Upper lobe of right lung (tissue), 1 donor: ENCODE data around the gene UNC5C. TPM values are rescaled to one million over a fixed set of nuclear protein-coding genes. Genes with fewer than 3 reads are reported as not detected.
A peak's percentile ranks its signal among the peaks of the same experiment; 100 is the strongest.

Experiments used
- ATAC-seq: fragments of 200-7000 bp; cut with Tn5 transposase; one replicate; pipeline ENCODE4 v1.9.1; 2020; ENCODE audit warnings: mild to moderate bottlenecking, moderate library complexity
- DNase-seq: peaks from one replicate; pipeline ENCODE4 v3.0.0-alpha.2; 2020
- H3K27ac ChIP-seq: fragments of 200-600 bp; one replicate; pipeline ENCODE4 v1.8.0; 2022
- H3K27me3 ChIP-seq: fragments of 200-600 bp; one replicate; pipeline ENCODE4 v1.8.0; 2022; ENCODE audit warnings: mild to moderate bottlenecking
- H3K36me3 ChIP-seq: fragments of 200-600 bp; one replicate; pipeline ENCODE4 v1.8.0; 2022
- H3K4me1 ChIP-seq: fragments of 200-600 bp; one replicate; pipeline ENCODE4 v1.8.0; 2022
- H3K4me3 ChIP-seq: fragments of 200-600 bp; one replicate; pipeline ENCODE4 v1.8.0; 2022; ENCODE audit warnings: mild to moderate bottlenecking
- H3K9me3 ChIP-seq: fragments of 200-600 bp; one replicate; pipeline ENCODE4 v1.8.0; 2022
- CTCF ChIP-seq: fragments of 200-600 bp; IDR thresholded peaks from one replicate; pipeline ENCODE4 v1.8.0; 2022; ENCODE audit warnings: antibody characterized with exemption
- intact Hi-C: fragments of 100-400 bp; cut with DNase I; formaldehyde crosslinking; loops from one replicate; pipeline ENCODE4 v1.11.0; 2022
- total RNA-seq: library from RNA; stranded (reverse); fragmentation: NEBNext Ultra II Directional; extraction: Animal tissue kit (Norgen Biotek cat#: 25700); gene quantifications from one replicate; pipeline ENCODE4 v1.2.1, GENCODE V29; 2021
- donor health status: DM: no; HTN: yes; CAD: no; lungs with severe emphysema.

UNC5C gene
- total RNA-seq, 1 donor from 2014 or later: 6.7 TPM

DNA sequence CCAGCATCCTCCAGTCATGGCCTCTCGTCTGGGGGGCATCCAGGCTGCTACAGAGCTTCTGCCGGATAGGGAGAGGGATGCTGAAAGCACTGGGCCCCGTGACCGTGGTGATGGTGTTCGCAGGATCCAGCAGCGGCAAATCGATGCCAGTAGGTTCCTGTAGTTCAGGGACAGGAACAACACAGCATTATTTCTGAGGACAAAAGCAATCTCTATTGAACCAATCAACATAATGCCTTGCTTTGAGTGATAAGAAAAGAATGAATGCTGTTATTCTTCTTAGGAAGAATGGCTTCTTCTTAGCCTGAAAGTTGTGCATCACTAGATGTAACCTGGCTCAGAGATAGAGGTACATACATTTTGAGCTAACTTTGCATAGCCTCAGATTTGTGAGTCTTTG is 378.6 kb downstream of the UNC5C start:
- no peaks in the 10 kb centered on the region for H3K36me3 ChIP-seq
- no peaks in the 10 kb centered on the region for H3K27me3 ChIP-seq
- no peak overlapping the region for H3K27ac ChIP-seq
- no peak for TF ChIP-seq CTCF
- no peak for DNase-seq
- H3K4me3 ChIP-seq: no peak overlapping the region
- ATAC-seq: no peak
- H3K9me3 ChIP-seq: no peaks in the 10 kb centered on the region
- intact Hi-C loops: no loop called here
- no peaks in the 10 kb centered on the region for H3K4me1 ChIP-seq

- Histone ChIP-seq H3K27me3 (no peaks in the 10 kb centered on the region), H3K4me3 (no peak overlapping the region), H3K4me1 (no peaks in the 10 kb centered on the region), H3K9me3 (no peaks in the 10 kb centered on the region), H3K27ac (no peak overlapping the region), H3K36me3 (no peaks in the 10 kb centered on the region)
- intact Hi-C loops: no loop called here
- ATAC-seq: no peak
- TF ChIP-seq CTCF: no peak
- DNase-seq: no peak
Observed at GRCh38 chr4:95167805-95168204, 381.0 kb downstream of the UNC5C start.

GRCh38 chr4:95165926-95166524 is 382.7 kb downstream of the UNC5C start:
- Histone ChIP-seq H3K9me3 (no peaks in the 10 kb centered on the region), H3K36me3 (no peaks in the 10 kb centered on the region), H3K27ac (no peak overlapping the region), H3K27me3 (no peaks in the 10 kb centered on the region), H3K4me3 (no peak overlapping the region), H3K4me1 (no peaks in the 10 kb centered on the region)
- intact Hi-C loops: no loop called here
- TF ChIP-seq CTCF: peak; percentile 72
- ATAC-seq: peak; percentile 88
- DNase-seq: no peak

DNA sequence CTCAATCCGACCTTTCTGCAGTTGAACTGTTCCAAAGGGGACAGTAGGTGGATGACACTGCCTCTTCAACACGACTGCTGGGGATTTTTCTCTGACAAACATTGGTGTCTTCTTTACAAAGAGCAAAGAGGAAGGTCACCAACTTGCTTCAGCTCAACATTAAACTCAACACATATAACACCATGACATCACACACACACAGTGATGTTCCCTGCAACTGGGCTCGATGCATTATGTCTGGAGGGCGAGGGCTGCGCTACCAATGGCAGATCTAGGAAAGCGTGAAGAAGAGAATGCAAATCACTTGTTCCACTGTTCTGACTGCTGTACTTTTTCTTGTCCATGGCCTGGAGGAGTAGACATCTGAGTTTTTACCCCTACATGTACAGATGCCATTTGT is 385.9 kb downstream of the UNC5C start:
- intact Hi-C loops: no loop called here
- H3K27ac ChIP-seq: no peak overlapping the region
- H3K36me3 ChIP-seq: no peaks in the 10 kb centered on the region
- ATAC-seq (no peak), DNase-seq (no peak)
- H3K27me3 ChIP-seq: no peaks in the 10 kb centered on the region
- no peak for TF ChIP-seq CTCF
- no peaks in the 10 kb centered on the region for H3K4me1 ChIP-seq
- no peak overlapping the region for H3K4me3 ChIP-seq
- no peaks in the 10 kb centered on the region for H3K9me3 ChIP-seq

GRCh38 chr4:95161781-95162469 is 386.8 kb downstream of the UNC5C start:
- H3K4me3 ChIP-seq: no peak overlapping the region
- H3K36me3 ChIP-seq: no peaks in the 10 kb centered on the region
- ATAC-seq (no peak), DNase-seq (no peak)
- no peaks in the 10 kb centered on the region for H3K4me1 ChIP-seq
- no peaks in the 10 kb centered on the region for H3K27me3 ChIP-seq
- no peaks in the 10 kb centered on the region for H3K9me3 ChIP-seq
- H3K27ac ChIP-seq: no peak overlapping the region
- TF ChIP-seq CTCF: no peak
- intact Hi-C loops: no loop called here
